PC-3 (cell line): ENCODE results near the gene RETN.

Experiments
- EZH2 ChIP-seq: fragments of 300-600 bp; sonication (generic); IDR thresholded peaks from one replicate; pipeline ENCODE4 v1.6.1; 2017; ENCODE audit warnings: antibody characterized with exemption, mild to moderate bottlenecking, low read length; ENCODE audit not compliant: unreplicated experiment
- EZH2phosphoT487 ChIP-seq: fragments of 300-600 bp; sonication (generic); IDR thresholded peaks from 2 replicates; pipeline ENCODE4 v1.6.1; 2018; ENCODE audit warnings: mild to moderate bottlenecking, antibody characterized with exemption, low read length, borderline replicate concordance
- TF ChIP-seq, protein P1 (sequence below): fragments of 300-600 bp; sonication (generic); conservative IDR thresholded peaks from 2 replicates; pipeline ENCODE4 v1.5.1; 2017; ENCODE audit warnings: antibody characterized with exemption, low read depth, mild to moderate bottlenecking, low read length

DNA sequence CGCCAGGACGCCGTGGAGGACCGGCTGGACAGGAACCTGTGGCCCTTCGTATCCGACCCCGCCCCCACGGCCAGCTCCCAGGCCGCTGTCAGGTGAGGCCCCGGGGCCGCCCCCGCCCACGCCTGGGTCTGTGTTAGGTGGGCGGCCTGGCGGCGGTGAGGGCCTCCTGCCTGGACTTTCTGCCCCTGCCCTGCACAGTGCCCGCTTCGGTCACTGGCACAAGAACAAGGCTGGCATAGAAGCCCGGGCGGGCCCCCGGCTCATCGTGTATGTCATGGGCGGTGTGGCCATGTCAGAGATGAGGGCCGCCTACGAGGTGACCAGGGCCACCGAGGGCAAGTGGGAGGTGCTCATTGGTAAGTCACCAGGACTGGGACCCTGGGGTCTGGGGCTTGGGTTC, 21.7 kb upstream of the RETN start:
- TF ChIP-seq, protein P1, sequence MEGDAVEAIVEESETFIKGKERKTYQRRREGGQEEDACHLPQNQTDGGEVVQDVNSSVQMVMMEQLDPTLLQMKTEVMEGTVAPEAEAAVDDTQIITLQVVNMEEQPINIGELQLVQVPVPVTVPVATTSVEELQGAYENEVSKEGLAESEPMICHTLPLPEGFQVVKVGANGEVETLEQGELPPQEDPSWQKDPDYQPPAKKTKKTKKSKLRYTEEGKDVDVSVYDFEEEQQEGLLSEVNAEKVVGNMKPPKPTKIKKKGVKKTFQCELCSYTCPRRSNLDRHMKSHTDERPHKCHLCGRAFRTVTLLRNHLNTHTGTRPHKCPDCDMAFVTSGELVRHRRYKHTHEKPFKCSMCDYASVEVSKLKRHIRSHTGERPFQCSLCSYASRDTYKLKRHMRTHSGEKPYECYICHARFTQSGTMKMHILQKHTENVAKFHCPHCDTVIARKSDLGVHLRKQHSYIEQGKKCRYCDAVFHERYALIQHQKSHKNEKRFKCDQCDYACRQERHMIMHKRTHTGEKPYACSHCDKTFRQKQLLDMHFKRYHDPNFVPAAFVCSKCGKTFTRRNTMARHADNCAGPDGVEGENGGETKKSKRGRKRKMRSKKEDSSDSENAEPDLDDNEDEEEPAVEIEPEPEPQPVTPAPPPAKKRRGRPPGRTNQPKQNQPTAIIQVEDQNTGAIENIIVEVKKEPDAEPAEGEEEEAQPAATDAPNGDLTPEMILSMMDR: no peak
- TF ChIP-seq EZH2phosphoT487 (no peak), EZH2 (no peak)
